HepG2 (cell line): ENCODE results near the gene ZNF763. TPM values are rescaled to one million over a fixed set of nuclear protein-coding genes. Genes with fewer than 3 reads are reported as not detected.

Experiments used
- GLMP ChIP-seq: sonication (generic); formaldehyde crosslinking; IDR thresholded peaks from 2 replicates; pipeline ENCODE4 v1.9.0; 2021; ENCODE audit warnings: missing genetic modification reagents, mild to moderate bottlenecking, borderline replicate concordance
- HCFC1 ChIP-seq: fragments of 150-350 bp; IDR thresholded peaks from 2 replicates; pipeline ENCODE4 v1.6.1; 2014; ENCODE audit warnings: low read depth, low read length
- HNRNPL ChIP-seq: fragments of 200-400 bp; formaldehyde crosslinking; IDR thresholded peaks from 2 replicates; pipeline ENCODE4 v1.6.1; 2017; ENCODE audit warnings: mild to moderate bottlenecking, low read depth, low read length
- MTF2 ChIP-seq: sonication (generic); formaldehyde crosslinking; IDR thresholded peaks from 2 replicates; pipeline ENCODE4 v1.5.0; 2020; ENCODE audit warnings: missing genetic modification reagents, borderline replicate concordance
- MYPOP ChIP-seq: sonication (generic); formaldehyde crosslinking; IDR thresholded peaks from 2 replicates; pipeline ENCODE4 v1.8.1; 2023; ENCODE audit warnings: mild to moderate bottlenecking, moderate library complexity, missing genetic modification reagents
- NR0B2 ChIP-seq: sonication (generic); formaldehyde crosslinking; IDR thresholded peaks from 2 replicates; pipeline ENCODE4 v1.4.0; 2020; ENCODE audit warnings: mild to moderate bottlenecking, missing genetic modification reagents
- NRL ChIP-seq: sonication (generic); formaldehyde crosslinking; IDR thresholded peaks from 2 replicates; pipeline ENCODE4 v1.5.0; 2020; ENCODE audit warnings: missing genetic modification reagents, mild to moderate bottlenecking, moderate library complexity, borderline replicate concordance
- RBM39 ChIP-seq: fragments of 200-400 bp; formaldehyde crosslinking; IDR thresholded peaks from one replicate; pipeline ENCODE4 v1.6.1; 2018; ENCODE audit warnings: antibody characterized with exemption, mild to moderate bottlenecking, low read depth, low read length; ENCODE audit not compliant: poor library complexity, severe bottlenecking
- SMYD3 ChIP-seq: sonication (generic); formaldehyde crosslinking; IDR thresholded peaks from 2 replicates; pipeline ENCODE4 v1.8.1; 2023; ENCODE audit warnings: mild to moderate bottlenecking, missing genetic modification reagents
- SSRP1 ChIP-seq: IDR thresholded peaks from 2 replicates; pipeline ENCODE4 v1.6.1; 2016; ENCODE audit warnings: control low read depth
- TBL1XR1 ChIP-seq: fragments of 150-350 bp; IDR thresholded peaks from 2 replicates; pipeline ENCODE4 v1.6.1; 2014; ENCODE audit warnings: borderline replicate concordance, low read length; ENCODE audit not compliant: partially characterized antibody
- ZBTB37 ChIP-seq: sonication (generic); formaldehyde crosslinking; IDR thresholded peaks from 2 replicates; pipeline ENCODE4 v1.4.0; 2020; ENCODE audit warnings: mild to moderate bottlenecking, missing genetic modification reagents
- ZKSCAN5 ChIP-seq: sonication (generic); formaldehyde crosslinking; IDR thresholded peaks from 2 replicates; pipeline ENCODE4 v1.5.1; 2020; ENCODE audit warnings: mild to moderate bottlenecking, missing genetic modification reagents
- ZNF12 ChIP-seq: sonication (generic); formaldehyde crosslinking; IDR thresholded peaks from 2 replicates; pipeline ENCODE4 v1.5.0; 2020; ENCODE audit warnings: missing genetic modification reagents
- ZNF430 ChIP-seq: sonication (generic); formaldehyde crosslinking; IDR thresholded peaks from 2 replicates; pipeline ENCODE4 v1.9.0; 2021; ENCODE audit warnings: mild to moderate bottlenecking, missing genetic modification reagents
- polyA plus RNA-seq, 8 experiments: library from polyadenylated mRNA; depleted of rRNA in 3 of 8; stranded (reverse) in 7 of 8; unstranded in 1 of 8; fragments of >200 nt; fragmentation: Illumina TruSeq in 4 of 8; extraction: Trizol in 4 of 8; gene quantifications; 2 replicates each; pipeline versions ENCODE4 v1.2.1 to v1.2.3, GENCODE V29; 2011 to 2016; ENCODE audit warnings: low read depth in 4 of 8, missing spikeins in 1 of 8, mixed read lengths in 1 of 8; ENCODE audit not compliant: insufficient read depth in 1 of 8
- total RNA-seq, 5 experiments: library from RNA; depleted of rRNA; stranded (reverse); fragments of >200 nt; fragmentation: Illumina TruSeq; extraction: Trizol; gene quantifications; 2 replicates each; pipeline ENCODE4 v1.2.3, GENCODE V29; 2016; ENCODE audit warnings: low read depth in 1 of 5
- TF ChIP-seq, protein P1 (sequence below): sonication (generic); formaldehyde crosslinking; IDR thresholded peaks from 2 replicates; pipeline ENCODE4 v1.4.0; 2020; ENCODE audit warnings: mild to moderate bottlenecking, missing genetic modification reagents
- TF ChIP-seq, protein P2 (sequence below): sonication (generic); formaldehyde crosslinking; IDR thresholded peaks from 2 replicates; pipeline ENCODE4 v1.4.0; 2020; ENCODE audit warnings: mild to moderate bottlenecking, missing genetic modification reagents, borderline replicate concordance
- TF ChIP-seq, protein P3 (sequence below): sonication (generic); IDR thresholded peaks from 2 replicates; pipeline ENCODE4 v1.6.1; 2016; ENCODE audit warnings: low read depth, borderline replicate concordance
- TF ChIP-seq, protein P4 (sequence below): sonication (generic); formaldehyde crosslinking; IDR thresholded peaks from 2 replicates; pipeline ENCODE4 v1.5.0; 2020; ENCODE audit warnings: missing genetic modification reagents

Gene ZNF763
- total and polyA plus RNA-seq, 2 of the 13 experiments (the other 11 are each of a cell fraction or from before 2014, with no cell fraction given) = 0.08 to 0.42 TPM

- TF ChIP-seq SMYD3 (CRISPR knock-in tag) (no peak), HCFC1 (no peak), ZNF12 (CRISPR knock-in tag) (no peak), GLMP (no peak), MYPOP (CRISPR knock-in tag) (no peak), ZNF430 (no peak), RBM39 (no peak), HNRNPL (no peak), TBL1XR1 (no peak), NRL (CRISPR knock-in tag) (no peak), NR0B2 (CRISPR knock-in tag) (no peak), ZKSCAN5 (CRISPR knock-in tag) (no peak), SSRP1 (CRISPR knock-in tag) (no peak), MTF2 (CRISPR knock-in tag) (no peak), ZBTB37 (CRISPR knock-in tag) (no peak)
- TF ChIP-seq, protein P1, sequence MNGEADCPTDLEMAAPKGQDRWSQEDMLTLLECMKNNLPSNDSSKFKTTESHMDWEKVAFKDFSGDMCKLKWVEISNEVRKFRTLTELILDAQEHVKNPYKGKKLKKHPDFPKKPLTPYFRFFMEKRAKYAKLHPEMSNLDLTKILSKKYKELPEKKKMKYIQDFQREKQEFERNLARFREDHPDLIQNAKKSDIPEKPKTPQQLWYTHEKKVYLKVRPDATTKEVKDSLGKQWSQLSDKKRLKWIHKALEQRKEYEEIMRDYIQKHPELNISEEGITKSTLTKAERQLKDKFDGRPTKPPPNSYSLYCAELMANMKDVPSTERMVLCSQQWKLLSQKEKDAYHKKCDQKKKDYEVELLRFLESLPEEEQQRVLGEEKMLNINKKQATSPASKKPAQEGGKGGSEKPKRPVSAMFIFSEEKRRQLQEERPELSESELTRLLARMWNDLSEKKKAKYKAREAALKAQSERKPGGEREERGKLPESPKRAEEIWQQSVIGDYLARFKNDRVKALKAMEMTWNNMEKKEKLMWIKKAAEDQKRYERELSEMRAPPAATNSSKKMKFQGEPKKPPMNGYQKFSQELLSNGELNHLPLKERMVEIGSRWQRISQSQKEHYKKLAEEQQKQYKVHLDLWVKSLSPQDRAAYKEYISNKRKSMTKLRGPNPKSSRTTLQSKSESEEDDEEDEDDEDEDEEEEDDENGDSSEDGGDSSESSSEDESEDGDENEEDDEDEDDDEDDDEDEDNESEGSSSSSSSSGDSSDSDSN (CRISPR knock-in tag) = no peak
- TF ChIP-seq, protein P2, sequence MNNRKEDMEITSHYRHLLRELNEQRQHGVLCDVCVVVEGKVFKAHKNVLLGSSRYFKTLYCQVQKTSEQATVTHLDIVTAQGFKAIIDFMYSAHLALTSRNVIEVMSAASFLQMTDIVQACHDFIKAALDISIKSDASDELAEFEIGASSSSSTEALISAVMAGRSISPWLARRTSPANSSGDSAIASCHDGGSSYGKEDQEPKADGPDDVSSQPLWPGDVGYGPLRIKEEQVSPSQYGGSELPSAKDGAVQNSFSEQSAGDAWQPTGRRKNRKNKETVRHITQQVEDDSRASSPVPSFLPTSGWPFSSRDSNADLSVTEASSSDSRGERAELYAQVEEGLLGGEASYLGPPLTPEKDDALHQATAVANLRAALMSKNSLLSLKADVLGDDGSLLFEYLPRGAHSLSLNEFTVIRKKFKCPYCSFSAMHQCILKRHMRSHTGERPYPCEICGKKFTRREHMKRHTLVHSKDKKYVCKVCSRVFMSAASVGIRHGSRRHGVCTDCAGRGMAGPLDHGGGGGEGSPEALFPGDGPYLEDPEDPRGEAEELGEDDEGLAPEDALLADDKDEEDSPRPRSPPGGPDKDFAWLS (CRISPR knock-in tag) = no peak
- TF ChIP-seq, protein P3, sequence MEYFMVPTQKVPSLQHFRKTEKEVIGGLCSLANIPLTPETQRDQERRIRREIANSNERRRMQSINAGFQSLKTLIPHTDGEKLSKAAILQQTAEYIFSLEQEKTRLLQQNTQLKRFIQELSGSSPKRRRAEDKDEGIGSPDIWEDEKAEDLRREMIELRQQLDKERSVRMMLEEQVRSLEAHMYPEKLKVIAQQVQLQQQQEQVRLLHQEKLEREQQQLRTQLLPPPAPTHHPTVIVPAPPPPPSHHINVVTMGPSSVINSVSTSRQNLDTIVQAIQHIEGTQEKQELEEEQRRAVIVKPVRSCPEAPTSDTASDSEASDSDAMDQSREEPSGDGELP = peak; percentile 34; the same call in 1 of the 2 replicates
- TF ChIP-seq, protein P4, sequence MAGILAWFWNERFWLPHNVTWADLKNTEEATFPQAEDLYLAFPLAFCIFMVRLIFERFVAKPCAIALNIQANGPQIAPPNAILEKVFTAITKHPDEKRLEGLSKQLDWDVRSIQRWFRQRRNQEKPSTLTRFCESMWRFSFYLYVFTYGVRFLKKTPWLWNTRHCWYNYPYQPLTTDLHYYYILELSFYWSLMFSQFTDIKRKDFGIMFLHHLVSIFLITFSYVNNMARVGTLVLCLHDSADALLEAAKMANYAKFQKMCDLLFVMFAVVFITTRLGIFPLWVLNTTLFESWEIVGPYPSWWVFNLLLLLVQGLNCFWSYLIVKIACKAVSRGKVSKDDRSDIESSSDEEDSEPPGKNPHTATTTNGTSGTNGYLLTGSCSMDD (CRISPR knock-in tag) = no peak
These were observed 20.1 kb downstream of the ZNF763 start (continued) for GRCh38 chr19:11984986-11985385.
